Type B pancreatic cell (in vitro differentiated cells): Measurements from ENCODE around the gene IKZF3. TPM values are rescaled to one million over a fixed set of nuclear protein-coding genes. Genes with fewer than 3 reads are reported as not detected.

ENCODE experiments used
- DNase-seq: peaks from one replicate; pipeline ENCODE4 v3.0.0; 2021; ENCODE audit warnings: mixed read lengths; ENCODE audit not compliant: unreplicated experiment; ENCODE audit errors: extremely low spot score
- H3K27ac Mint-ChIP-seq: 2 replicates; pipeline ENCODE4 v1.8.0; 2021; ENCODE audit warnings: mild to moderate bottlenecking, mixed read lengths
- H3K27me3 Mint-ChIP-seq: 2 replicates; pipeline ENCODE4 v1.8.0; 2021; ENCODE audit warnings: mixed read lengths
- H3K36me3 Mint-ChIP-seq: 2 replicates; pipeline ENCODE4 v1.8.0; 2021; ENCODE audit warnings: mixed read lengths
- H3K4me1 Mint-ChIP-seq: one replicate; pipeline ENCODE4 v1.8.0; 2021; ENCODE audit warnings: mixed read lengths; ENCODE audit not compliant: unreplicated experiment
- H3K4me3 Mint-ChIP-seq: 2 replicates; pipeline ENCODE4 v1.8.0; 2021; ENCODE audit warnings: mild to moderate bottlenecking, mixed read lengths
- H3K9me3 Mint-ChIP-seq: 2 replicates; pipeline ENCODE4 v1.8.0; 2021; ENCODE audit warnings: mixed read lengths
- CTCF ChIP-seq: fragments of 200-600 bp; sonication (generic); conservative IDR thresholded peaks from 2 replicates; pipeline ENCODE4 v1.5.0; 2021; ENCODE audit warnings: antibody characterized with exemption, mild to moderate bottlenecking
- total RNA-seq: library from RNA; stranded (reverse); gene quantifications from 2 replicates; pipeline ENCODE4 v1.2.1, GENCODE V29; 2021; ENCODE audit warnings: low replicate concordance

IKZF3 gene
- total RNA-seq, 1 donor from 2014 or later = 0.19 TPM

GRCh38 chr17:39838784-39839183, 25.3 kb downstream of the IKZF3 start:
- H3K4me1 Mint-ChIP-seq = no peaks in the 10 kb centered on the region
- peaks cover 15% of the 10 kb centered on the region for H3K27me3 Mint-ChIP-seq
- DNase-seq = no peak
- H3K4me3 Mint-ChIP-seq = no peak overlapping the region
- no peak overlapping the region for H3K27ac Mint-ChIP-seq
- no peak for TF ChIP-seq CTCF
- no peaks in the 10 kb centered on the region for H3K36me3 Mint-ChIP-seq
- peaks cover 9% of the 10 kb centered on the region for H3K9me3 Mint-ChIP-seq

- peaks cover 18% of the 10 kb centered on the region for H3K27me3 Mint-ChIP-seq
- no peak overlapping the region for H3K27ac Mint-ChIP-seq
- TF ChIP-seq CTCF = no peak
- H3K36me3 Mint-ChIP-seq = no peaks in the 10 kb centered on the region
- DNase-seq = no peak
- no peaks in the 10 kb centered on the region for H3K4me1 Mint-ChIP-seq
- peaks cover 9% of the 10 kb centered on the region for H3K9me3 Mint-ChIP-seq
- H3K4me3 Mint-ChIP-seq = no peak overlapping the region
These were observed 26.1 kb downstream of the IKZF3 start for GRCh38 chr17:39838057-39838456.

- H3K9me3 Mint-ChIP-seq = peaks cover 9% of the 10 kb centered on the region
- no peak for DNase-seq
- TF ChIP-seq CTCF = no peak
- no peak overlapping the region for H3K4me3 Mint-ChIP-seq
- peaks cover 12% of the 10 kb centered on the region for H3K27me3 Mint-ChIP-seq
- no peak overlapping the region for H3K27ac Mint-ChIP-seq
- no peaks in the 10 kb centered on the region for H3K4me1 Mint-ChIP-seq
- H3K36me3 Mint-ChIP-seq = no peaks in the 10 kb centered on the region
These were observed 28.0 kb downstream of the IKZF3 start for GRCh38 chr17:39836117-39836516.

GRCh38 chr17:39835038-39835786, 28.9 kb downstream of the IKZF3 start:
- Mint-ChIP-seq H3K9me3 (peaks cover 9% of the 10 kb centered on the region), H3K4me3 (no peak overlapping the region), H3K27ac (no peak overlapping the region), H3K27me3 (peaks cover 12% of the 10 kb centered on the region), H3K36me3 (no peaks in the 10 kb centered on the region), H3K4me1 (no peaks in the 10 kb centered on the region)
- DNase-seq = no peak
- TF ChIP-seq CTCF = no peak

- no peak overlapping the region for H3K4me3 Mint-ChIP-seq
- H3K27ac Mint-ChIP-seq = no peak overlapping the region
- no peaks in the 10 kb centered on the region for H3K36me3 Mint-ChIP-seq
- no peak for DNase-seq
- H3K4me1 Mint-ChIP-seq = no peaks in the 10 kb centered on the region
- peaks cover 12% of the 10 kb centered on the region for H3K27me3 Mint-ChIP-seq
- H3K9me3 Mint-ChIP-seq = peaks cover 9% of the 10 kb centered on the region
- no peak for TF ChIP-seq CTCF
These were observed 30.1 kb downstream of the IKZF3 start for GRCh38 chr17:39834017-39834416.
